Measurements from ENCODE around the gene PPFIA2.

PPFIA2 gene

DNA sequence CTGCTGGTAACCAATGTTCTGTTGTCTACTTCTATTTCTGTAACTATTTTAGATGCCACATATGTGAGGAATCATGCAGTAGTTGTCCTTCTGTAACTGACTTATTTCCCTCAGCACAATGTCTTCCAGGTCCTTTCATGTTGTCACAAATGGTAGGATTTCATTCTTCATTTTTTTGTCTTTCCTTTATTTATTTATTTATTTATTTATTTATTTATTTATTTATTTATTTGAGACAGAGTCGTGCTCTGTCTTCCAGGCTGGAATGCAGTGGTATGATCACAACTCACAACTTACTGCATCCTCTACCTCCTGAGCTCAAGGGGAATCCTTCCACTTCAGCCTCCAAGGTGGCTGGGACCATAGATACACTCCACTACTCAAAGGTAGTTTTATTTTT, 288.2 kb downstream of the PPFIA2 start:
- no peak for TF ChIP-seq GATA2 (IDR thresholded peaks at IDR 0.05; ENCODE audit: low read depth, low read length)
- no peak for TF ChIP-seq GATA3 (IDR thresholded peaks at IDR 0.05; ENCODE audit: low read depth, low read length)

DNA sequence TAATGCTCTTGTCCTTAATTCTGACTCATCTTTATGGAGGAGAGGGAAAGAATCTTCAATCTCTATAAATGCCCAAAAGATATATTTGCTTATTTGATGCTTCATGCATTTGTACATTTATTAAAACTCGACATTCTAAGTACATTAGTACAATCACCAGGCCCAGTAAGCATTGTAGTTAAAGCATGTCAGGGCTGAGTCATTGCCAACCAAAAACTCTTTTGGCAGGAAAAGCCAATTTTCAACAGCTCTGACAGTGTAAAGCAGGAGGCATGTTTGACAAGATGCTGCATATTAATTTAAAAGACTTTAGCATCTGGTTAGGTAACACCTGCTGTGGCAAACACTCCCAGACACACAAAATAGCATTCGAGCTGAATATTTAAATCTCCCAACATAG, 290.9 kb downstream of the PPFIA2 start:
- TF ChIP-seq GATA3 (IDR thresholded peaks at IDR 0.05; ENCODE audit: low read depth, low read length) (no peak), GATA2 (IDR thresholded peaks at IDR 0.05; ENCODE audit: low read depth, low read length) (no peak)

DNA sequence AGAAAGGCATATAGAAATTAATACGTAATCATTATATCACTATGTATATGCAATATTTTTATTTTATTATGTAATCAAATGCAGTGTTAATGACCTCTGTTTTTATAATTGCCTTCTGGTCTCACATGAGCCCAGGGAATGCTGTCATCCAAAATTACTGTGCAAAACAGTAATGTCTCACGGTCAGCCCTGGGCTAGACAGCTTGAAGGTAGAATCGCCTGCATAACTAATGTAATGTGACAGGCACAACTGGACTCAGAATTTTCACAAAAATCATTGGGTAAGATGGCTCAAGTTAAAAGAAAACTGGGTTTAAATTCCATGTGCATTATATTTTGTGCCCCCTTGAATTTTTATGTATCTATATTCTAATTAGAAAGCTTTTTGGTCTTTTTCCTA, 293.3 kb downstream of the PPFIA2 start:
- TF ChIP-seq GATA2 (IDR thresholded peaks at IDR 0.05; ENCODE audit: low read depth, low read length) (no peak), GATA3 (IDR thresholded peaks at IDR 0.05; ENCODE audit: low read depth, low read length) (no peak)

DNA sequence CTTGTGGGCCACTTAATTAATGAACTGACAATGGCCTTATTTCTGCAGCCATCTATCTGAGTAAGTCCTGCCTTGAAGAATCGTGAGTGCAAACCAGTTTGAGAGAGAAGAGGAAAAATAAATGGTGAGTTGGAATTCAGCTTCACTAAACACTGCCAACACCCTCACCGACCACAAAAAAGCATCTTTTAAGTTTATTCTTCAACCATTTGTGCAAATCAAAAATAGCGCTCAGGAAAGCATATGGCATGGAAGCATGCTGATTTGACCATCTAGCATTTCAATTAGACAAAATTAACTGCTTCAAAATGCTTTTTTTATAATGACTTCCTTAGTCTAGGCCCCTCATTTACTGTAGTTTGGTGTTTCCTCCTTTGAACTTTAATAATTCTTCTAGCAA, 294.0 kb downstream of the PPFIA2 start:
- no peak for TF ChIP-seq GATA2 (IDR thresholded peaks at IDR 0.05; ENCODE audit: low read depth, low read length)
- no peak for TF ChIP-seq GATA3 (IDR thresholded peaks at IDR 0.05; ENCODE audit: low read depth, low read length)

DNA sequence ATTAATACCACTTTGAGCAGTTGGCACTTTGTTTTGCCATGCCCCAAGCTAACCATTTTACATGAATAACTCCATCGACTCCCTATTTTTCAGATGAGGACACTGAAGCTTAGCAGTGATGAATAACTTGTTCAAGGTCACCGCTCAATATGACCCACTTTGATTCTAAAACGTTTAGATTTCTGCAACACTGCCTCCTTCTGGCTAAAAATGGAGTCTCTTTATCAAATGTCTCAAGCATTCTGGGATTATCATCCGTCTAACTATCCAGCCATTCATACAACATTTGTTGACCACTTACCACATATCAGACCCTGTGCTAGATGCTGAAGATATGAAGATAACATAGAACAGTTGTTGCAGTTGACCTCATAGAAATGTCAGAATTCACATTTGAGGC, 298.0 kb downstream of the PPFIA2 start:
- TF ChIP-seq GATA2 (IDR thresholded peaks at IDR 0.05; ENCODE audit: low read depth, low read length) (no peak), GATA3 (IDR thresholded peaks at IDR 0.05; ENCODE audit: low read depth, low read length) (no peak)

DNA sequence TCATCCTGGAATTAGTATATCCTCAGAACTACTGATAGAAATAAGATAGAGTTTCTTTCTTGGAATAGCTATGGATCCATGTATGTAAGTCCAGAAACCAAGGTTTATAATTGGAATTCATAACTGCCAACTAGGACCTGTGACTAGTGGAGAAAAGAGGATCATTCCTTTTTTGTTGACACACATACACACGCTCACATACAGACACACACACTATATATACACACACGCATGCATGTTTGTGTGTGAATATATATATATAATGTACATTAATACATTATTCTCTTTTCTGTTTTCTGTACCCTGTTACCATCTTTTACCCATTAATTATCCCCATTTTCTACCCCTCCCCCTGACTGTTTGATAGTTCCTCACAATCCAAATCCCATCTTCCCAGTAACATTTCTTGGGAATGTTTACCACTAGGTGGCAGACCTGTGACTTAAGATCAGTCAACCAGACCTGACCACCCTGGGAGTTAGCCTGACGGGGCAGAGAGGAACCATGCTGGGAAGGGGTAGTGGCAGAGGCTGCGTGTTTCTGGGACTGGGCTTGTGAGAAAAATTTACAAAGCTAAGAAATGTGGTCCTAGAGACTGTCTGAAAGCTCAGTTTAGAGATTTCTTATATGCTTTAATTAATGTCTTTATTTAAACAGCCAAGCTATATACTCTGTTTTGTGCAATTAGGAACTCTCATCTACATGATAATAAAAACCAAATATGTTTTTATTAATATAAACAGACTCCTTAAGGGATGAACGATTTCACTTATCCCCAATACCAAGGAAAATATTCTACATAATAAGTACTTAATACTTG, 308.0 kb downstream of the PPFIA2 start:
- TF ChIP-seq GATA3 (IDR thresholded peaks at IDR 0.05; ENCODE audit: low read depth, low read length) = no peak
- no peak for TF ChIP-seq GATA2 (IDR thresholded peaks at IDR 0.05; ENCODE audit: low read depth, low read length)

DNA sequence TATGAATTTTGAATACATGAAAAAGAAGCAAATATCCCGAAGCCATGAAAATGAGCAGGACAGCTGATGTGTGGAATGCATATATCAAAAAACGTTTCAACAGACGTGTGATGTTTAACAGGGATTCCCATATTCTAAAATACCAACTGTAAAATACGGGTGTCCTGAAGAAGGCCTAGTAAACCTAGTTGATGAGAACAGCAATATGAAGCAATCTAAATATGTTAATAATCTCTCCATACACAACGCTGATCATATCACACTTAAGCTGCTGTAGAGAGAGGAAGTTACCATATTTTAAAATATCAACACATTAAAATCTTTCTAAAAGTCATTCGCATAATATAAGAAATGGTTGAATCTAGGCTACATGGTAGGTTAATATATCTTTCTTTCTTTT, 317.5 kb downstream of the PPFIA2 start:
- no peak for TF ChIP-seq GATA3 (IDR thresholded peaks at IDR 0.05; ENCODE audit: low read depth, low read length)
- no peak for TF ChIP-seq GATA2 (IDR thresholded peaks at IDR 0.05; ENCODE audit: low read depth, low read length)

DNA sequence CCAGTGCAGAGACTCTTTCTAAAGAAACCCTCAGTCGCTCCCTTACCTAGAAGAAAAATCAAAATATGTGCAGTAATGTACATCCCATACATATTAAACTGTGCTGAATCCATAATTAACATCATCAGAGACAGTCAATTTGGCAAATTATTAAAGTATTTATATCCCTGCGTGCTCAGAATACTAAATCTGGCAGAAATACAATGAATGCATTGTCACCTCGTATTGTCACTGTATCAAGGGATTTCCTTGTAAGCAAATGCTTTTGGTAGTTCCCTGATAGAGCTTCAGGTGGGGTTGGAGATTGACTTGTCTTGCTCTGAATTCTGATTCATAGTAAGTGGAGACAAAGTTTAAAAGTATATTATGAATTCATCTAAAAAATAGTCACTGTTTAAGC, 319.1 kb downstream of the PPFIA2 start:
- TF ChIP-seq GATA2 (IDR thresholded peaks at IDR 0.05; ENCODE audit: low read depth, low read length) (no peak), GATA3 (IDR thresholded peaks at IDR 0.05; ENCODE audit: low read depth, low read length) (no peak)

DNA sequence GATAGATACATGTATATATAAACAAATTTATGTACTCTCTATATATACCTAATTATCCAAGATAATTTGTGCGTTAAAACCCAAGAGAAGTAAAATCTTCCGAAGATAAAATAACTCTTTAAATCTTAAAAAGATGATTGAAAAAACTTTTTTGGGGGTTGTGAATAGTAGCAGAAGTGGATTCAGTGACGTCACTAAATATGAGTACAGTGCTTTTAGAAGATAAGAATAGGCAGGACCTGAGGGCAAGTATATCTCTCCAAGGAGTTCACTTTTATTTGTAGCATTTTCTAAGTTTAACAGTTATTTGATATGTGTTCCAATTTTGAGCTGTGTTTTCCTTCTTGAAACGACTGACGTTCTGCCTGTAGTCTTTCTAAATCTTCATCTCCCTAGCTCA, 319.8 kb downstream of the PPFIA2 start:
- TF ChIP-seq GATA2 (IDR thresholded peaks at IDR 0.05; ENCODE audit: low read depth, low read length) (no peak), GATA3 (IDR thresholded peaks at IDR 0.05; ENCODE audit: low read depth, low read length) (no peak)

DNA sequence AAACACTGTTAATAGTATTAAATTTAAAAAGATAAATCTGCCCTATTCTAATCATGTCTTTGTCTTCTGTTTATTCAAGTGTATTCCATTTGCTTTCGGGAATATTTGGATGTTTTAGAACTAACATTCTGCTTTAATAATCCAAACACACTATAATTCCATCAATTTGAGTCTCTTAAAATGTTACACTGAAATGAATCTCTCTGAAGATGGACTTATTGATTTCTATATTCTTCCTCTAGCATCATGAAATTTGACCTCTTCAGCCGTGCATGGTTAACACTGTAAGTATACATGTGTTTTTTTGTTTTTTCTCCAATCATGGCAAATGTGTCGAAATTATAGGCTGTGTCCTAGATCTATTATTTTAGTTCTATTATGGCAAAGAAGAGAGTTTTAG, 342.1 kb downstream of the PPFIA2 start:
- TF ChIP-seq GATA2 (IDR thresholded peaks at IDR 0.05; ENCODE audit: low read depth, low read length) (no peak), GATA3 (IDR thresholded peaks at IDR 0.05; ENCODE audit: low read depth, low read length) (no peak)

DNA sequence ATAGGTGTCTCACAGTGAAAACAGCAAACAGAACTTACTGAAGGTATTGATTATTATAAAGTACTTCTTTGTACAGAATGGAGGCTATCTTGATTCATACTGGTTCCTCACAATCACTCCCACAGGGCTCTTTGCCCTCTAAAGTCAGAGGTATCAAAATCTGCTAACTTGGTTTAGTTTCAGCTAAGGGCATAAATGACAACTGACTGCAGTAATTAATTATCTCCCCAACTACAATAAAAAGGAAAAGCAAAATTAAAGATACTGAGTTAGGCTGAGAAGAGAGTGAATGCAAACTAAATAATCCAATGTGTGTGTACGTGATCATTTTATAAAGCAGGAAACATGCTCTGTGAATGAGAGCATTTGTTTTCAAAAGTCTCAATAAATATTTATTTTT, 342.6 kb downstream of the PPFIA2 start:
- TF ChIP-seq GATA3 (IDR thresholded peaks at IDR 0.05; ENCODE audit: low read depth, low read length) = no peak
- TF ChIP-seq GATA2 (IDR thresholded peaks at IDR 0.05; ENCODE audit: low read depth, low read length) = no peak

DNA sequence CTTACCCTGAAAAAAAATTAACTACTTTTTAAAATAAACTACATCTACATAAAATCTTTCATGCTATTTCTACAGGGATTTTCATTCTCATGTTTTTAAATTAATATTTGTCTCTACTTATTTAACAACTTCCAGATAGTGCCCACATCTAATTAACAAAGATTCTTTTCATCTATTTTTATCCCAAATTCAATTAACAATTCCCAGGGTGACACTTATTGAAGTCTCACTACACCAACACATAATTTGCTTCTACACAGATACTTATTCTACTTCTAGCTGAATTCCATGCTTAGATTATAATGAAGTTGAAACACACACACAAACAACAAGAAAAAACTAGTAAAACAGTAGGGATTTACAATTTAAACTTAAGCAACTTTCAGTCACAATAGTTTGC, 344.7 kb downstream of the PPFIA2 start:
- TF ChIP-seq GATA2 (IDR thresholded peaks at IDR 0.05; ENCODE audit: low read depth, low read length) (no peak), GATA3 (IDR thresholded peaks at IDR 0.05; ENCODE audit: low read depth, low read length) (no peak)

DNA sequence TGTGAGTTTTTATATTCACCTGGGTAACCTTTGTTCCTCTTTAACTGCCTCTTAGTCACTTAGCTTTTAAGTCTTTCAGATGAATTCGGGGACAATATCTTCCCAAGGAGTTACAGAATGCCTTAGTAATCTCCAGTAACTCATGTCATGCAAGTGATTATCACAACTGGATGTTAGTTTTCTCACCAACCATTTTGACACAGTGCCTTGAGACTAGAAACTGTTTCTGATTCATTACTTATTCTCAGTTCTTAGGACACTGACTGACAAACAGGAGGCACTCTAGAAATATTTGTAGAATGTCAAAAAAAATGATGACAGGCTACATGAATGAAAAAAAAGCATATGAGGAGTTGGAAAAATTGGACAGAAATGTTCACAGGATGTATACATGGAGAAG, 346.2 kb downstream of the PPFIA2 start:
- TF ChIP-seq GATA2 (IDR thresholded peaks at IDR 0.05; ENCODE audit: low read depth, low read length) (no peak), GATA3 (IDR thresholded peaks at IDR 0.05; ENCODE audit: low read depth, low read length) (no peak)

DNA sequence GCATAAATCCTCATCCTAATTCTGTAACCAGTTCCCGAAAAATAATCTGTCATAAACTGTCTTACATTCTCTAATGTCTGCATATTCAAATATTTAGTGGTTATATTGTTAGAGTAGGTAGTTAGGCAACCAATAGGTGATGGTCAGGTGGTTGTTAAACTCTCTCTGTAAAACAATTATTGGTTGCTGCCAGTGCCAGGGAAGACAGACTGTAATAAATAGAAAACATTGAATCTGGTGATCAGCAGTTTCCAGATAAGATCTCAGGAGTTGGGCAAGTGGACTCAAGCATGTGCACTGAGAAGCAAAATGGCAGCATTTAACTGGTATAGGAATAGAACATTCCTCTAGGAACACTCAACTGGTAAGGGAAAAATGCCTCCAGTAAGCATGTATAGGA, 355.8 kb downstream of the PPFIA2 start:
- TF ChIP-seq GATA3 (IDR thresholded peaks at IDR 0.05; ENCODE audit: low read depth, low read length) (no peak), GATA2 (IDR thresholded peaks at IDR 0.05; ENCODE audit: low read depth, low read length) (no peak)

DNA sequence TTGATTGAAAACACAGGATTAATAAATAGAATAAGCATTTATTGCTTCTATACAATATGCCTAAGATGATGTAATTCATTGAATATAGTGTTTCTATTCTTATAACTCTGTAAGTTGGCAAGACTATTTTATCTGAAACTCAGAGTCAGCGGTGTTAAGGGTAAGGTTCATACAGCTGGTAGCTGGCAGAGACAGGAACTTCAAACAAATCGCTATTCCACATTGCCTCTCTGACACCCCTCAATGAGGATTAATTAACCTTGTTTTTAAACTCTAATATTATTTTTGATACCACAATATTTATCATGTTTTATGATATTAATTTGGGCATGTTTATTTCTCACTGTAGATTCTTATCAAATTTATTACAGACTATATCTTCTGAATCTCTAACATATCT, 357.9 kb downstream of the PPFIA2 start:
- TF ChIP-seq GATA2 (IDR thresholded peaks at IDR 0.05; ENCODE audit: low read depth, low read length) = no peak
- no peak for TF ChIP-seq GATA3 (IDR thresholded peaks at IDR 0.05; ENCODE audit: low read depth, low read length)

DNA sequence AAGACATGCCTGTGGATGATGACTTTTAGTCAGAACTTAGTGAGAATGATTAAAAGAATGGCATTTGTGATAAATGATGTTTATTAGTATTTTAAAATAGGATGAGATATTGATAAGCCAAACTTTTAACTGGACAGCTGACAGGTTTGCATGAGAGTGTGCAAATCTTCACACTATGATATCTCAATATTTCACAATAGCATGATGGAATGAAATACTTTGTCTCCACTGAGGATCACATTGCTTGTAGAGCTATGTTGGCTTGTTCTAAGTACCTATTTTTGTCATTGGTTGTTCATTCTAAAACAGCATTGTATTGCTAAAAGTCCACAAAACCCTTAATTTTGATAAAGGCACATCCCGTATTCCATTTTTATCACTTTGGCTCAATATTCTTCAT, 359.1 kb downstream of the PPFIA2 start:
- TF ChIP-seq GATA2 (IDR thresholded peaks at IDR 0.05; ENCODE audit: low read depth, low read length) = no peak
- TF ChIP-seq GATA3 (IDR thresholded peaks at IDR 0.05; ENCODE audit: low read depth, low read length) = no peak
